ENCODE data around the gene ELN. TPM values are rescaled to one million over a fixed set of nuclear protein-coding genes. Genes with fewer than 3 reads are reported as not detected.
A peak's percentile ranks its signal among the peaks of the same experiment; 100 is the strongest.

The ELN gene
- total and polyA plus RNA-seq, 8 donors, result 202 to 673 (median 229) TPM

DNA sequence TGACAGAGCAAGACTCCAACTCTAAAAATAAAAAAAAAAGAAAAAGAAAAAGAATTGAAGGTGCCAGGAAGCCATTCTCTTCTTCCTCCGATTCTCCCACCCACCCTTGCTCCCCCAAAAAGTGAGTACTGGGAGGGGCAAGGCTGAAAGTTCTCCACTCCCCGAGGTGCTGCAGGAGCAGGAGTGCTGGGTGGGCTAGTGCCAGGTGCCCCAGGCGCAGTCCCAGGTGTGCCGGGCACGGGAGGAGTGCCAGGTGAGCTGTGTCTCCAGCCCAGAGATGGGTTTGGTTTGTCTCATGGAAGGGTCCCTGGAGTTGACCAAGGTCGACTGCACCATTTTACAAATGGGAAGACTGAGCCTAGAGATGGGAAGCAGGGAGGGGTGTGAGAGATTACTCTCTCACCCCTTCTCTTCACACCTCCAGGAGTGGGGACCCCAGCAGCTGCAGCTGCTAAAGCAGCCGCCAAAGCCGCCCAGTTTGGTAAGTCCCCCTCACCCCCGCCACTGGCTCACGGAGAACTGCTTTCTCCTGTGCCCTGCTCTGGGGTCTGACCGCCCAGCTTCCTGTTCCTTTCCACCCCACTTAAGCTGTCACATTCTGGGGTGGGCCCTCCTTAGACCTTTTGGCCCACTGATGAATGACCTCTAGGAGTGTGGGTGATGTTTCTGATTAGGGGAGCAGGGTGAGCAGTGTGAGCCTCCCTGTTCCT is 29.4 kb downstream of the ELN start:
- ATAC-seq, result no peak
- TF ChIP-seq, protein P1, sequence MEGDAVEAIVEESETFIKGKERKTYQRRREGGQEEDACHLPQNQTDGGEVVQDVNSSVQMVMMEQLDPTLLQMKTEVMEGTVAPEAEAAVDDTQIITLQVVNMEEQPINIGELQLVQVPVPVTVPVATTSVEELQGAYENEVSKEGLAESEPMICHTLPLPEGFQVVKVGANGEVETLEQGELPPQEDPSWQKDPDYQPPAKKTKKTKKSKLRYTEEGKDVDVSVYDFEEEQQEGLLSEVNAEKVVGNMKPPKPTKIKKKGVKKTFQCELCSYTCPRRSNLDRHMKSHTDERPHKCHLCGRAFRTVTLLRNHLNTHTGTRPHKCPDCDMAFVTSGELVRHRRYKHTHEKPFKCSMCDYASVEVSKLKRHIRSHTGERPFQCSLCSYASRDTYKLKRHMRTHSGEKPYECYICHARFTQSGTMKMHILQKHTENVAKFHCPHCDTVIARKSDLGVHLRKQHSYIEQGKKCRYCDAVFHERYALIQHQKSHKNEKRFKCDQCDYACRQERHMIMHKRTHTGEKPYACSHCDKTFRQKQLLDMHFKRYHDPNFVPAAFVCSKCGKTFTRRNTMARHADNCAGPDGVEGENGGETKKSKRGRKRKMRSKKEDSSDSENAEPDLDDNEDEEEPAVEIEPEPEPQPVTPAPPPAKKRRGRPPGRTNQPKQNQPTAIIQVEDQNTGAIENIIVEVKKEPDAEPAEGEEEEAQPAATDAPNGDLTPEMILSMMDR (IDR thresholded peaks at IDR 0.05), result no peak
- peaks cover 0 to 8% of the 10 kb centered on the region in 2 donors for H3K36me3 ChIP-seq
- peak in 1 of 4 donors; percentile 57 for DNase-seq
- H3K9me3 ChIP-seq, result no peaks in the 10 kb centered on the region
- no peak overlapping the region for H3K4me3 ChIP-seq
- no peak overlapping the region for H3K27ac ChIP-seq
- H3K27me3 ChIP-seq, result no peaks in the 10 kb centered on the region
- intact Hi-C loops (cut with DNase I), result no loop called here
- H3K4me1 ChIP-seq, result peaks cover 0 to 9% of the 10 kb centered on the region in 2 donors

DNA sequence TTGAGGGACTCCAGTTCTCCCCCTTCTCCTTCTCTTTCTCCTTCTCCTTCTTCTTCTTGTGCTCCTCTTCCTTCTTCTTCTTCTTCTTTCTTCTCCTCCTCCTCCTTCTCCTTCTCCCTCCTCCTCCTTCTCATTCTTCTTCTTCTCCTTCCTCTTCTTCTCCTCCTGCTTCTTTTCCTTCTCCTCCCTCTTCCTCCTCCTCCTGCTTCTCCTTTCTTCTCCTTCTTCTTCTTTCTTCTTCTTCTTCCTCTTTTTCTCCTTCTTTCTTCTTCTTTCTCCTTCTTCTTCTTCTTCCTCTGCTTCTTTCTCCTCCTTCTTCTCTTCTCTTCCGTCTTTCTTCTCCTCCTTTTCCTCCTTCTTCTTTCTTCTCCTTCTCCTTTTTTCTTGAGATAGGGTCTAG is 30.0 kb downstream of the ELN start:
- Histone ChIP-seq H3K9me3 (no peaks in the 10 kb centered on the region), H3K4me3 (no peak overlapping the region), H3K36me3 (peaks cover 0 to 8% of the 10 kb centered on the region in 2 donors), H3K4me1 (peaks cover 0 to 15% of the 10 kb centered on the region in 2 donors), H3K27me3 (no peaks in the 10 kb centered on the region), H3K27ac (no peak overlapping the region)
- ATAC-seq (no peak), DNase-seq (no peak)
- intact Hi-C loops (cut with DNase I), result no loop called here
- TF ChIP-seq, protein P1 (IDR thresholded peaks at IDR 0.05), result no peak

DNA sequence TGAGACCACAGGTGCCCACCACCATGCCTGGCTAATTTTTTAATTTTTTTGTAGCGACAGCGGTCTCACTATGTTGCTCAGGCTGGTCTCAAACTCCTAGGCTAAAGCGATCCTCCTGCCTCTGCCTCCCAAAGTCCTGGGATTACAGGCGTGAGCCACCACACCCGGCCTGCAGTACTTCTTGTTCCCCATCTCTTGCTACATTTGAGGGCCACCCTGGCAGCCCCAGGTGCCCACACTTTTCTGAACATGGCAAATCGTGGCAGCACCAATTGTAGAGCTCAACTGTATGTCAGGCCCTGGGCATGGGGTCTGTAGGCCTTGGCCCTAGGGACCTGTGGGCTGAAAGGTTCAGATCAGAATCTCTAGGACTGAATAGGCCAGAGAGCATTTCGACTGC is 30.5 kb downstream of the ELN start:
- ATAC-seq, result no peak
- Histone ChIP-seq H3K27ac (no peak overlapping the region), H3K4me3 (no peak overlapping the region), H3K36me3 (peaks cover 0 to 8% of the 10 kb centered on the region in 2 donors), H3K4me1 (peaks cover 0 to 15% of the 10 kb centered on the region in 2 donors), H3K27me3 (no peaks in the 10 kb centered on the region), H3K9me3 (no peaks in the 10 kb centered on the region)
- intact Hi-C loops (cut with DNase I), result no loop called here
- peak in 1 of 4 donors; percentile 34 for DNase-seq
- TF ChIP-seq, protein P1 (IDR thresholded peaks at IDR 0.05), result no peak

DNA sequence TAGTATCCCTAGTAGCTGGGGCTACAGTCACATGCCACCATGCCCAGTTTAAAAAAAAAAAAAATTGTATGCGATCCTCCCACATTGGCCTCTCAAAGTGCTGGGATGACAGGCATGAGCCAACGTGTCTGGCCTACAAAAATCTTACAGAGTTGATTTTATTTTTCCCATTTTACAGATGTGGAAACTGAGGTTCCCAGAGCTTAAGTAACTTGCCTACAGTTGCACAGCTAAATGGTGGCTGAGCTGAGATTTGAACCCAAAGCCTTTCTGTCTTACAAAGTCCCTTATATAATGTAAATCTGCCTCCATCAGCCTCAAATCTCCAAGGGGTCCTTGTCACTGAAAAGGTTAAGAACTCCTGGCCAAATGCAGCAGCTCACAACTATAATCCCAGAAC is 31.1 kb downstream of the ELN start:
- peaks cover 0 to 8% of the 10 kb centered on the region in 2 donors for H3K36me3 ChIP-seq

More for the DNA sequence above, 31.1 kb downstream of the ELN start:
- Histone ChIP-seq H3K27ac (no peak overlapping the region), H3K27me3 (no peaks in the 10 kb centered on the region), H3K4me1 (peaks cover 0 to 15% of the 10 kb centered on the region in 2 donors), H3K9me3 (no peaks in the 10 kb centered on the region), H3K4me3 (no peak overlapping the region)
- intact Hi-C loops (cut with DNase I), result no loop called here
- ATAC-seq (no peak), DNase-seq (no peak)
- TF ChIP-seq, protein P1 (IDR thresholded peaks at IDR 0.05), result no peak
